ENCODE data around the gene RHOG.
"Not testable (repeated sequence)": the region's sequence is repeated elsewhere in the genome, so short reads cannot be mapped to it uniquely, and the experiment has no call there.

Gene RHOG

GRCh38 chr11:3807909-3808860, 32.6 kb downstream of the RHOG start, which contains the start of gene PGAP2:
PGAP2 (plus strand) TSS chr11:3808560; CDS start chr11:3811260, 2,700 bp downstream.
- peak; percentile 38 for DNase-seq

- peak; percentile 78 for DNase-seq
Observed at GRCh38 chr11:3803726-3804495, 36.8 kb downstream of the RHOG start.

GRCh38 chr11:3802011-3802790, 38.6 kb downstream of the RHOG start:
- peak; percentile 54 for DNase-seq

GRCh38 chr11:3799873-3800272, 40.9 kb downstream of the RHOG start:
- DNase-seq, result no peak

GRCh38 chr11:3799143-3799542, 41.6 kb downstream of the RHOG start:
- DNase-seq, result no peak

- peak; percentile 100 for DNase-seq
Observed at GRCh38 chr11:3797329-3798090, 43.2 kb downstream of the RHOG start, which contains the start of gene NUP98. NUP98 (minus strand) TSS chr11:3797554; CDS start chr11:3782117, 15,437 bp downstream.

- no peak for DNase-seq
Observed at GRCh38 chr11:3796801-3797328, 43.9 kb downstream of the RHOG start.

- no peak for DNase-seq
Observed at GRCh38 chr11:3796346-3796745, 44.4 kb downstream of the RHOG start.

- DNase-seq, result no peak
Observed at GRCh38 chr11:3796002-3796311, 44.8 kb downstream of the RHOG start.

- DNase-seq, result no peak
Observed at GRCh38 chr11:3795131-3796001, 45.4 kb downstream of the RHOG start.

- not testable (repeated sequence) for DNase-seq
Observed at GRCh38 chr11:3794387-3794786, 46.4 kb downstream of the RHOG start.

GRCh38 chr11:3786781-3787428, 53.9 kb downstream of the RHOG start:
- DNase-seq, result no peak

- DNase-seq, result no peak
Observed at GRCh38 chr11:3783611-3784010, 57.1 kb downstream of the RHOG start.

- no peak for DNase-seq
Observed at GRCh38 chr11:3782963-3783362, 57.8 kb downstream of the RHOG start.

GRCh38 chr11:3781423-3781822, 59.3 kb downstream of the RHOG start:
- DNase-seq, result peak; percentile 36

Measured in fibroblast of skin of abdomen (primary cell).